Erythroblast (primary cell): ENCODE measurements around the gene AKT2.
A peak's percentile ranks its signal among the peaks of the same experiment; 100 is the strongest.

Experiments used
- DNase-seq, 2 experiments: peaks; one replicate each; lab custom pipeline; 2025; lab: John Stamatoyannopoulos, UW
- GATA1 ChIP-seq: IDR thresholded peaks from 2 replicates; pipeline ENCODE4 v1.6.1; 2011; ENCODE audit warnings: low read depth, mild to moderate bottlenecking, control low read depth, low read length, moderate library complexity
- POLR2A ChIP-seq: IDR thresholded peaks from 2 replicates; pipeline ENCODE4 v1.6.1; 2011; ENCODE audit warnings: mild to moderate bottlenecking, low read length

AKT2 gene

GRCh38 chr19:40237791-40238190, 47.4 kb downstream of the AKT2 start:
- DNase-seq: no peak
- no peak for TF ChIP-seq GATA1
- TF ChIP-seq POLR2A: no peak

GRCh38 chr19:40236366-40236765, 48.8 kb downstream of the AKT2 start:
- no peak for TF ChIP-seq POLR2A
- TF ChIP-seq GATA1: no peak
- no peak for DNase-seq

GRCh38 chr19:40236026-40236355, 49.2 kb downstream of the AKT2 start:
- TF ChIP-seq POLR2A (no peak), GATA1 (no peak)
- no peak for DNase-seq

- TF ChIP-seq POLR2A (no peak), GATA1 (no peak)
- DNase-seq: peak; percentile 14 to 30
These were observed 49.7 kb downstream of the AKT2 start for GRCh38 chr19:40235238-40236025.

- no peak for DNase-seq
- TF ChIP-seq POLR2A: no peak
- TF ChIP-seq GATA1: no peak
These were observed 50.5 kb downstream of the AKT2 start for GRCh38 chr19:40234429-40235237.

GRCh38 chr19:40233811-40234389, 51.2 kb downstream of the AKT2 start:
- DNase-seq: no peak

GRCh38 chr19:40232949-40233810, 52.0 kb downstream of the AKT2 start:
- DNase-seq: no peak
- no peak for TF ChIP-seq GATA1
- TF ChIP-seq POLR2A: no peak

More at GRCh38 chr19:40233811-40234389, 51.2 kb downstream of the AKT2 start:
- no peak for TF ChIP-seq POLR2A

- TF ChIP-seq GATA1 (no peak), POLR2A (no peak)
- DNase-seq: no peak
These were observed 52.7 kb downstream of the AKT2 start for GRCh38 chr19:40232479-40232878.

- TF ChIP-seq GATA1 (no peak), POLR2A (no peak)
- no peak for DNase-seq
These were observed 53.4 kb downstream of the AKT2 start for GRCh38 chr19:40231544-40232424.

GRCh38 chr19:40231057-40231456, 54.1 kb downstream of the AKT2 start:
- DNase-seq: no peak
- TF ChIP-seq GATA1 (no peak), POLR2A (no peak)

GRCh38 chr19:40229926-40230417, 55.2 kb downstream of the AKT2 start:
- TF ChIP-seq GATA1 (no peak), POLR2A (no peak)

GRCh38 chr19:40229484-40229883, 55.7 kb downstream of the AKT2 start:
- no peak for TF ChIP-seq GATA1
- no peak for TF ChIP-seq POLR2A
- no peak for DNase-seq

More at GRCh38 chr19:40229926-40230417, 55.2 kb downstream of the AKT2 start:
- no peak for DNase-seq

- no peak for DNase-seq
- TF ChIP-seq GATA1 (no peak), POLR2A (no peak)
These were observed 56.3 kb downstream of the AKT2 start for GRCh38 chr19:40228863-40229262.

GRCh38 chr19:40228346-40228745, 56.8 kb downstream of the AKT2 start:
- TF ChIP-seq GATA1 (no peak), POLR2A (no peak)
- no peak for DNase-seq
